Cardiac septum (tissue), 1 donor: ENCODE data around the gene RPLP1. TPM values are rescaled to one million over a fixed set of nuclear protein-coding genes. Genes with fewer than 3 reads are reported as not detected.

Source experiments
- DNase-seq: peaks from one replicate; pipeline ENCODE4 v3.0.0-alpha.2; 2020; ENCODE audit warnings: low spot score
- intact Hi-C: fragments of 100-400 bp; cut with DNase I; formaldehyde crosslinking; loops from one replicate; pipeline ENCODE4 v1.14.0; 2022
- total RNA-seq: library from RNA; stranded (reverse); fragmentation: NEBNext Ultra II Directional; extraction: Animal tissue kit (Norgen Biotek cat#: 25700); gene quantifications from one replicate; pipeline ENCODE4 v1.2.1, GENCODE V29; 2021
- donor health status: DM: no; HTN: no; CAD: no.

Gene RPLP1
- total RNA-seq, 1 donor from 2014 or later, result 1,178 TPM

GRCh38 chr15:69465253-69465652, 12.6 kb downstream of the RPLP1 start:
- intact Hi-C loops, result no loop called here
- DNase-seq, result no peak

- intact Hi-C loops, result no loop called here
- no peak for DNase-seq
Measured at GRCh38 chr15:69466733-69467132, 14.1 kb downstream of the RPLP1 start.

DNA sequence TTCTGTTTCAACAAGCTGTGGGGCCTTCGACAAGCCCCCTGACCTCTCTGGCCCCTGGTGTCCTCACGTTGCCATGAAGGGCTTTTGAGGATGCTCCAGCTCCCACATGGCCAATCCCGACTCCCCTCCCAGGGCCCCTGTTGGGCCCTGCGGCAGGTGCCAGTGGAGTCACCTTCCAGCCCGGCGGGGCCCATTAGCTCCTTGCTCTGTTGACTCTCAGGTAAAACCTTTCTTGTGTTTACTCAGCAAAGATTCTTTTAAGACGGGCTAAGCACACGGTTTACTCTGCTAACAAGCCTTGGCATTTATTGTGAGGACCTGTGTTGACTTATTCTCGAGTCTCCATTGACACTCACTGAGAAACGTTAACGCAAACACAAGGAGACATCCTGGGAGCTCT, 15.0 kb downstream of the RPLP1 start:
- no peak for DNase-seq
- intact Hi-C loops, result no loop called here

- intact Hi-C loops, result no loop called here
- no peak for DNase-seq
Measured at GRCh38 chr15:69468241-69469121, 15.9 kb downstream of the RPLP1 start.

DNA sequence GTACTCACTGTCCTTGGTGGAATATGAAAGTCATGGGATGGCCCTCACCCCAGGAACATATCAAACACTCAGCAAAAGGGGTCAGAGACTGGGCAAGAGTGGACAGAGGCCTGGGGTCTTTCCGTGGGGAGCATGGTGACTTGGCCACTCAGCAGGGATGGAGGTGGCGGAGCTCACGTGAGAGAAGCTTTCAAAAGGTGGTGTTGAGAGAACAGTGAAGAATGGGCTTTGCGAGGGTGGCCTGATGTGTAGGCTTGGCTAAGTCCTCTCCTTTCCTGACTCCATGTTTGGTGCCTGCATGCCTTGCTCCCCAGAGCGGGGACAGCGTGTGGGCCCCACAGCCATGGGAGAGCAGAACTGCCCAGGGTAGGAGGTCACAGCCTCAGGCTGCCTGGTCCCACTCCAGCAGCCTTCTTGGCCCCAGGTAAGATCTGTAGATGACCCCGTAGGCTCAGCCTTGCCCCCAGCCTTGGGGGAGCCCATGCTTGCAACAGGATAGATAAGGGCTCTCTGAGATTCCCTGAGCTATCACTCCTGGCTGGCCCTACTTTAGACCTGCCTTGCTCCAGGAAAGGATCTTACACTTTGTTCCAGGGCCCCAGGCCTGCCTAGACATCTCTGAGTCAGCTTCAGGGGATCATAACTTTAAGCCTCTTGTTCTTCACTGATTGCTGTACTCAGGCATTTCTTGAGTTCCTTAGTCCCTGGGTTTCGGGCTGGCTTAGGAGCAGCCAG, 17.0 kb downstream of the RPLP1 start:
- no peak for DNase-seq
- intact Hi-C loops, result no loop called here

DNA sequence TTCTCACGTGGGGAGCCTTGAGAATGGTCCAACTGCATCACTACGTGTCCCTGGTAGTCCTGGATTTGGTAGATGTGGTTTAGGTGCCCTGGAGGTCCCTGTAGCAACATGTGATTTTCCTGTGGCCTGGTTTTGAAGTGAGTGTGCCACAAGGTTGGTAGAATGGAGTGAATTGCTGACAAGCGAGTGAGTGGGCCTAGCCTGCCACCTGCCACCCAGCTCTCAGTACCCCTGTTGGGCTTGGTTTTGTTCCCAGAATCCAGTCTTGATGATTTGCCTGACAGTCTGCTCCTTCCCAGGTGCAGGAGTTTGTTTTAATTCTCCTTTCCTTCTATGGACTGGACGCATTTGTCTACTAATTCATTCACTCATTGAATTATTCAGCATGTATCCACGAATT, 19.4 kb downstream of the RPLP1 start:
- intact Hi-C loops, result no loop called here

DNA sequence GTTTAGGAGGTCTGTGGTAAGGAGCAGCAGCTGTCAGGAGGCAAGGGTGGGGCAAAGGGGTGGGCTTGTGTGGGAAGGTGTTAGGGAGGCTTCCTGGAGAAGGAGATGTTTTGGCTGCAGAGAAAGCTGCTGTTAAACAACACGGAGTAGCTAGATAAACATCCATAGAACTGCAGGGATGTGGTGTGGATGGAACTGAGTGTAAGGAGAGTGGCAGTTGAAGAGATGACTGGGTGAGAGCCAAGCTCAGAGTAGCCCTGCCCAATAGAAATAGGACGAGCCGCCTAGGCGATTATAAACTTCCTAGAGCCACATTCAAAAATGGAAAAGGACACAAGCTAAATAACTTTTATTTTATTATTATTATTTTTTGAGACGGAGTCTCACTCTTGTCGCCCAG, 19.9 kb downstream of the RPLP1 start:
- intact Hi-C loops, result no loop called here
- no peak for DNase-seq

More for the DNA sequence above, 19.4 kb downstream of the RPLP1 start:
- no peak for DNase-seq

- intact Hi-C loops, result no loop called here
- no peak for DNase-seq
Measured at GRCh38 chr15:69474291-69474690, 21.7 kb downstream of the RPLP1 start.

DNA sequence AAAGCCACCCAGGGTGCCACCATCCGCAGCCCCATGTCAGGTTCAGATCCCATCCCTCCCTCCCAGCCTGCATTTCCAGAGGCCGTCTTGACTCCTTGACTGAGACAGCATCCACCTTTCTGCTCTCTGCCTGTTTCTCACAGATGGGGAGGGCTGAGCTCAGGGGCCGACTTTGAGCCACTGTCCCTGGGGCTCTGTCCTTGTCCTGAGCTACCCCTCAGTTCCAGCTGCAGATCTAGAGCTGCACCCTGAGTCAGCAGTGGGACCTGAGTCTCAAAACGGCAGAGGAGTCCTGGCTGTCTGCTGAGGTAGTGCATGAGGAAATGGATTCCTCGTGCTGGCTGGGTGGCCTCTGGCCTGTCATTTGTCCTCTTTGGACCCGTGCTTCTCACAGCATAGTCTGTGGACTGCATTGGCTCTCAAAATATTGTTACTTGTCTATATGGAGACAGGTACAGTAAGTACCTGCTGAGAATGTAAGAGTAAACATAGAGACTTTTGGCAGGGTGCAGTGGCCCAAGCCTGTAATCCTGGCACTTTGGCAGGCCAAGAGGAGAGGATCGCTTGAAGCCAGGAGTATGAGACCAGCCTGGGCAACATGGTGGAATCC, 22.3 kb downstream of the RPLP1 start:
- no peak for DNase-seq
- intact Hi-C loops, result loop anchor here (5.0 kb wide), 2 partner anchors 97 to 987 kb away; no protein-coding TSS in a partner anchor

GRCh38 chr15:69475769-69476358, 23.2 kb downstream of the RPLP1 start:
- intact Hi-C loops, result loop anchor here (5.0 kb wide), 2 partner anchors 96 to 986 kb away; no protein-coding TSS in a partner anchor
- DNase-seq, result peak; percentile 89

DNA sequence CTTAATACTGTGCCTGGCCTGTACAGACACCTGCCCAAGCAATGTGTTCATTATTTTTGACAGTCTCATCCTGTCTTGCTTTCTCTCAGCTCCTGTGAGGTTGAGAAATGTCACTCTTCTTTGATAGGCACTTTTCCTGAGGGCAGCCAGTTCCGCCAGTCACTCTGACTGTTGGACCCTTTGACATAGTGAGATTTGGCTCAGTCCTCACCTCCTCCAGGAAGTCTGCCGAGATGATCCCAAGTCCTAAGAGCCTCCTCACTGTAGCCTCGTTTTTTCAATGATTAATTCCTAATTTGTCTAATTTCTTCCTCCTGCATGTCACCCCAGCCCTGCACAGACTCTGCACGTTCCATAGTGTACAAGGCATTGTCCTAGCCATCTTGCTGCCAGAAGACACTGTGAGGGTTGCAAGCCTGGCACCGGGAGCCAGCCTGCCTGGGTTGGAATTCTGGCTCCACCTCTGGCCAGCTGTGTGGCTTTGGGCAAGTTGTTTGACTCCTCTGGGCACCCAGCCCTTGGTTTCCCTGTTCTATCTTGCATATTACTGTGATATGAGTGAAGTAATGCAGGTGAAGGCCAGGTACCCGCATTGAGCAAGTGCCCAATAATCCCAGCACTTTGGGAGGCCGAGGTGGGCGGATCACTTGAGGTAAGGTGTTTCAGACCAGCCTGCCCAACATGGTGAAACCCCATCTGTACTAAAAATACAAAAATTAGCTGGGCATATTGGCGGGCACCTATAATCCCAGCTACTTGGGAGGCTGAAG, 24.3 kb downstream of the RPLP1 start:
- intact Hi-C loops, result loop anchor here (5.0 kb wide), 2 partner anchors 95 to 985 kb away; no protein-coding TSS in a partner anchor
- DNase-seq, result no peak

DNA sequence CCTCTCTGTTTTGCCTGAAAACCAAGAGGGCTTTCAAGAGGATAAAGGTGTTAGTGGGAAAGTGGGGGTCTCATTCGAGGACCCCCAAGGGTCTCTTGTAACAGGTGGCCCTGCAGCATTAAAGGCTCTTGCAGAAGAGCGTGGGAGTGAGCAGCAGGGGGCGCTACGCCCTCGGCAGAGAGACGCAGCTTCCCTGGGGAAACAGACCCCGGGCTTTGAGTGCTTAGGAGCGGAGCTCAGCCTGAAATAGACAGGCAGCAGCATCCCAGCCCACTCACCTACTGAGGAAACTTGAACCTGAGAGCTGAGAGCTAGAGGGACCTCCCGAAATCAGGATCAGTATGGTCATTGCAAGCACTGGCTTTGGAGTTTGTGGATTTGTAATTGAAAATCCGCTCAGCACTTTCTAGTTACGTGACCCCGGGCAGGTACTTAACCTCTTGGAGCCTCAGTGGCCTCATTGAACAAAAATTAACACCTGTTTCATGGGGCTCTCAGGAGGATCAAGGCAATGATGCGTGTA, 25.7 kb downstream of the RPLP1 start:
- intact Hi-C loops, result loop anchor here (2.0 to 5.0 kb wide), 3 partner anchors 94 to 1010 kb away; no protein-coding TSS in a partner anchor
- DNase-seq, result no peak

DNA sequence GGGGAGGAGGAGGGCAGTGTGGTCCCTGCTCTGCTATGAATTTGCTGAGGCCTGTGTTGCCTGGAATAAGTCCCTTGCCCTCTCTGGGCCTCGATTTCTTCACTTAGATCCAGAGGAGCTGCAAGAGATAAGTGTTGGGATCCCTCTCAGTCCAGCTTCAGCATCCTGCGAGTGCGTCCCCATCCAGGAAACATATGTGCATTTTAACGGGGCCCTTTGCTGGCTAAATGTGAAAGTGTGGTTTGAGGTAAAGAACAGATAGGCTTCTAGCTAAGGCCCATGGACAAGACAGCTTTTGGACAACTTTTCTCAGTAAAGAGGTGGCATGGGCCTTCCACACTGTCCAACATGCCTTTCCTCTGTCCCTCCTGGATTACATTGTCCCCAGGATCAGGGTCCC, 26.5 kb downstream of the RPLP1 start:
- intact Hi-C loops, result loop anchor here (2.0 to 5.0 kb wide), 3 partner anchors 93 to 1010 kb away; no protein-coding TSS in a partner anchor
- DNase-seq, result no peak

DNA sequence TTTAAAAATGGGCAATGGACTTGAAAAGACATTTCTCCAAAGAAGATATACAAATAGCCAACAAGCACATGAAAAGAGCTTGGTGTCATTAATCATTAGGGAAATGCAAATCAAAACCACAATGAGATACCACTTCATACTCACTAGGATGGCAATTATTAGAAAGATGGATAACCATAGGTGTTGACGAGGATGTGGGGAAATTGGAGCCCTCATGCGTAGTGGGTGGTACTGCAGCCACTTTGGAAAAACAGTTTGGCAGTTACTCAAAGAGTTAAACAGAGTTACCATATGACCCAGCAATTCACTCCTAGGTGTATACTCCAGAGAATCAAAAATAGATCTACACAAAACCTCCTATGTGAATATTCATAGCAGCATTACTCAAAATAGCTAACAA, 27.4 kb downstream of the RPLP1 start:
- no peak for DNase-seq
- intact Hi-C loops, result loop anchor here (2.0 to 5.0 kb wide), 3 partner anchors 92 to 1009 kb away; no protein-coding TSS in a partner anchor

- no peak for DNase-seq
- intact Hi-C loops, result no loop called here
Measured at GRCh38 chr15:69480932-69481331, 28.3 kb downstream of the RPLP1 start.

GRCh38 chr15:69482686-69483256, 30.2 kb downstream of the RPLP1 start:
- no peak for DNase-seq
- intact Hi-C loops, result no loop called here

DNA sequence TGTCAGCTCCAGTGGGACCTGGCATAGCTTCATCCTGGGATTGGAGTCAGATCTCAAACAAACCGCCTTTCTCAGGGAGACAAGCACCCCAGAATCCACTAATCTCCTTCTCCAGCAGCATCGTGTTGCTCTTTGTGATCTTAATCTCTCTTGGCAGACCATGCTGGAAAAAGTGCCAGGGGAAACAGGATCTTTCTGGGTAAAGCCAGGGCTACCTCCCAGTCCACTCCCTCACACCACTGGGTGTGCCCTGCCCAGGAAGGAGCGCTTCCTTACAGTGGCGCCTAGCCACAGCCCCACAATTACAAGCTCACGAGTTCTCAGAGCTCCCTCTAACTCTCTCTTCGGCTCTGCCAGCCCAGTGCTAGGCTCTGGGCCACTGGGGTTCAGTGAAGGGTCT, 32.2 kb downstream of the RPLP1 start:
- intact Hi-C loops, result no loop called here
- DNase-seq, result no peak

DNA sequence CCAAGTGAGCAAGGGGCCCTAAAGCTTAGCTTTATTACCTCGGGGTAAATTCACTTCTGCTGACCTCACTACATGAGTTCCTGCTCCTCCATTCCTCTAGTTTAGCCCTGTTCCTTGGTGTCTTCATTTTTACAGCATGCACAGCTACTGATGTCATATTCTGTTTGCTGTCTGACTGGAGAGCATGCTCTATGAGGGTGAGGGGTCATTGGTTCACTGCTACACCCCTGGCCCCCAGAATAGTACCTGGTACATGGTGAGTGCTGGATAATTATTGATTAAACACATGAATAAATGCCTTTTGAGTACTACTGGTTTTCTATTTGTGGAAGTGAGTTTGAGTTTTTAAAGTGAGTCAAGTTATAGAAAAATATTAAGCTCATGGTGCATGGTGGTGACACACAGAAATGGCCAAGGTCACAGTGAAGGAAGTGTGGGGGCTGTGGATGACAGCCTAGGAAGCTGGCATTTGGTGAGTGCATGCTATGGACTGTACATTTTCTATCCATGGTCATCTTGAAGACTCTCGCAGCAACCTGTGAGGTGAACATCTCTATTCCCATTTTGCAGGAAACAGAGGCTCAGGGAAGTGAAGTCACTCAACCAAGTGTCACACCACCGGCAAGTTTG, 34.0 kb downstream of the RPLP1 start:
- intact Hi-C loops, result no loop called here
- DNase-seq, result no peak
